GM19463 (cell line): ENCODE data around the gene FAU.

ENCODE experiments used
- ATAC-seq: cut with Tn5 transposase; IDR thresholded peaks from one replicate; pipeline ENCODE4 v1.9.1; 2021; ENCODE audit warnings: mild to moderate bottlenecking, moderate library complexity; ENCODE audit not compliant: unreplicated experiment

FAU gene

GRCh38 chr11:65109231-65110198 is 12.4 kb downstream of the FAU start:
- ATAC-seq: no peak

GRCh38 chr11:65108469-65109123 is 13.3 kb downstream of the FAU start:
- no peak for ATAC-seq

GRCh38 chr11:65107751-65108468 is 14.0 kb downstream of the FAU start:
- ATAC-seq: no peak

- no peak for ATAC-seq
These were observed 14.9 kb downstream of the FAU start for GRCh38 chr11:65107078-65107477.

- no peak for ATAC-seq
These were observed 17.3 kb downstream of the FAU start for GRCh38 chr11:65104628-65105027.

GRCh38 chr11:65103476-65103875 is 18.5 kb downstream of the FAU start:
- no peak for ATAC-seq

GRCh38 chr11:65102142-65103095 is 19.5 kb downstream of the FAU start:
- ATAC-seq: no peak

- ATAC-seq: no peak
These were observed 21.1 kb downstream of the FAU start for GRCh38 chr11:65100674-65101350.

GRCh38 chr11:65096926-65097325 is 25.0 kb downstream of the FAU start:
- ATAC-seq: no peak

GRCh38 chr11:65095974-65096806 is 25.7 kb downstream of the FAU start, which contains the start of gene VPS51:
Gene VPS51 (plus strand): TSS chr11:65096214. CDS start chr11:65096251, 37 bp downstream.
- ATAC-seq: peak; percentile 91

GRCh38 chr11:65095427-65095826 is 26.5 kb downstream of the FAU start:
- ATAC-seq: no peak

GRCh38 chr11:65090628-65091027 is 31.3 kb downstream of the FAU start:
- ATAC-seq: no peak

GRCh38 chr11:65089621-65090020 is 32.3 kb downstream of the FAU start:
- ATAC-seq: no peak

- ATAC-seq: no peak
These were observed 34.1 kb downstream of the FAU start for GRCh38 chr11:65087827-65088226.

- no peak for ATAC-seq
These were observed 34.7 kb downstream of the FAU start for GRCh38 chr11:65087216-65087615.

- ATAC-seq: no peak
These were observed 35.1 kb downstream of the FAU start for GRCh38 chr11:65086809-65087208.

- no peak for ATAC-seq
These were observed 36.5 kb downstream of the FAU start for GRCh38 chr11:65085446-65085845.

- no peak for ATAC-seq
These were observed 37.1 kb downstream of the FAU start for GRCh38 chr11:65084598-65085375.
